K562 (cell line): ENCODE measurements around the gene PCID2. TPM values are rescaled to one million over a fixed set of nuclear protein-coding genes. Genes with fewer than 3 reads are reported as not detected.

Experiments
- AFF1 ChIP-seq, 2 experiments: fragments of 450-650 bp; IDR thresholded peaks; 2 replicates each; pipeline ENCODE4 v1.6.1; 2018; ENCODE audit warnings: mild to moderate bottlenecking in 2 of 2, low read depth in 1 of 2; ENCODE audit not compliant: partially characterized antibody in 2 of 2
- ARID1B ChIP-seq: fragments of 450-650 bp; IDR thresholded peaks from 2 replicates; pipeline ENCODE4 v1.6.1; 2016; ENCODE audit warnings: antibody characterized with exemption, mild to moderate bottlenecking, inconsistent platforms
- E2F6 ChIP-seq, 2 experiments: IDR thresholded peaks; 2 replicates each; pipeline ENCODE4 v1.6.1; 2011; ENCODE audit warnings: borderline replicate concordance in 1 of 2, control low read depth in 1 of 2, low read depth in 1 of 2, low read length in 1 of 2, mild to moderate bottlenecking in 1 of 2, mixed read lengths in 1 of 2, moderate library complexity in 1 of 2; ENCODE audit not compliant: insufficient read depth in 1 of 2, insufficient read length in 1 of 2, poor library complexity in 1 of 2, severe bottlenecking in 1 of 2; ENCODE audit errors: extremely low read depth in 1 of 2
- ESRRB ChIP-seq: fragments of 250-450 bp; sonication (Bioruptor Pico); IDR thresholded peaks from 2 replicates; pipeline ENCODE4 v1.5.0; 2020; ENCODE audit warnings: mild to moderate bottlenecking, moderate library complexity, borderline replicate concordance
- GABPB1 ChIP-seq: sonication (generic); formaldehyde crosslinking; IDR thresholded peaks from 2 replicates; pipeline ENCODE4 v1.8.0; 2022; ENCODE audit warnings: mild to moderate bottlenecking, missing genetic modification reagents
- GTF2A2 ChIP-seq: IDR thresholded peaks from 2 replicates; pipeline ENCODE4 v1.6.1; 2016; ENCODE audit warnings: mild to moderate bottlenecking, missing genetic modification characterization, missing compliant biosample characterization
- MEF2D ChIP-seq: conservative IDR thresholded peaks from 2 replicates; pipeline ENCODE4 v1.6.1; 2016; ENCODE audit warnings: low read depth, missing genetic modification characterization, missing compliant biosample characterization
- MIER1 ChIP-seq: fragments of 450-650 bp; IDR thresholded peaks from 2 replicates; pipeline ENCODE4 v1.6.1; 2016; ENCODE audit warnings: antibody characterized with exemption, mild to moderate bottlenecking, low read depth
- NFATC3 ChIP-seq: fragments of 450-650 bp; IDR thresholded peaks from 2 replicates; pipeline ENCODE4 v1.6.1; 2017; ENCODE audit warnings: mild to moderate bottlenecking
- PRPF4 ChIP-seq: fragments of 200-400 bp; formaldehyde crosslinking; IDR thresholded peaks from one replicate; pipeline ENCODE4 v1.6.1; 2017; ENCODE audit warnings: low read length, low read depth, mild to moderate bottlenecking; ENCODE audit not compliant: insufficient read depth, poor library complexity, severe bottlenecking
- RBFOX2 ChIP-seq: fragments of 200-400 bp; formaldehyde crosslinking; IDR thresholded peaks from 2 replicates; pipeline ENCODE4 v1.6.1; 2017; ENCODE audit warnings: low read depth, mild to moderate bottlenecking, low read length, moderate library complexity
- RBM14 ChIP-seq: fragments of 200-400 bp; formaldehyde crosslinking; IDR thresholded peaks from 2 replicates; pipeline ENCODE4 v1.6.1; 2018; ENCODE audit warnings: low read depth, mild to moderate bottlenecking, low read length, moderate library complexity, borderline replicate concordance; ENCODE audit not compliant: insufficient read depth
- YY1 ChIP-seq, 3 experiments: IDR thresholded peaks; 2 replicates each; pipeline ENCODE4 v1.6.1; 2011; ENCODE audit warnings: low read length in 2 of 3, mild to moderate bottlenecking in 2 of 3, moderate library complexity in 2 of 3, borderline replicate concordance in 1 of 3, control low read depth in 1 of 3, low read depth in 1 of 3; ENCODE audit not compliant: insufficient read depth in 3 of 3, insufficient replicate concordance in 2 of 3, control insufficient read depth in 1 of 3, insufficient read length in 1 of 3; ENCODE audit errors: extremely low read depth in 1 of 3
- ZHX1 ChIP-seq: fragments of 150-350 bp; conservative IDR thresholded peaks from 2 replicates; pipeline ENCODE4 v1.6.1; 2014; ENCODE audit warnings: low read length
- ZNF280B ChIP-seq: fragments of 250-450 bp; sonication (Bioruptor Pico); IDR thresholded peaks from 2 replicates; pipeline ENCODE4 v1.5.1; 2021; ENCODE audit warnings: mild to moderate bottlenecking
- ZNF3 ChIP-seq: fragments of 250-450 bp; sonication (Bioruptor Pico); IDR thresholded peaks from 2 replicates; pipeline ENCODE4 v1.5.0; 2021; ENCODE audit warnings: mild to moderate bottlenecking, moderate library complexity
- polyA plus RNA-seq, 8 experiments: library from polyadenylated mRNA; depleted of rRNA in 4 of 8; stranded (reverse) in 5 of 8; unstranded in 3 of 8; fragments of >200 nt; fragmentation: Nextera tagmentation in 2 of 8; fragmentation: Illumina TruSeq in 1 of 8; extraction: Ambion mirVana in 2 of 8; extraction: Trizol in 1 of 8; gene quantifications; 2 replicates each; pipeline versions ENCODE4 v1.2.1 to v1.2.3, GENCODE V29; 2011 to 2014; ENCODE audit warnings: inconsistent platforms in 1 of 8, missing spikeins in 1 of 8
- total RNA-seq, 7 experiments: library from RNA; depleted of rRNA in 6 of 7; stranded (reverse); fragments of >200 nt in 6 of 7; fragmentation: Illumina TruSeq in 2 of 7; extraction: Trizol in 2 of 7; gene quantifications; 2 replicates each; pipeline versions ENCODE4 v1.2.1 to v1.2.3, GENCODE V29; 2011 to 2021; ENCODE audit warnings: low replicate concordance in 1 of 7

PCID2 gene
- total and polyA plus RNA-seq, 9 of the 15 experiments (the other 6 are each of a cell fraction or from before 2014, with no cell fraction given): 39.6 to 117 (median 59.6) TPM

- TF ChIP-seq ZNF280B (no peak), ESRRB (CRISPR knock-in tag) (no peak), RBM14 (no peak), ARID1B (no peak), E2F6 (IDR thresholded peaks at IDR 0.05; ENCODE audit: borderline replicate concordance in 1 of 2, extremely low read depth in 1 of 2, insufficient read depth in 1 of 2, insufficient read length in 1 of 2, low read depth in 1 of 2, low read length in 1 of 2, poor library complexity in 1 of 2, severe bottlenecking in 1 of 2) (no peak), YY1 (IDR thresholded peaks at IDR 0.05; ENCODE audit: borderline replicate concordance in 1 of 3, control insufficient read depth in 1 of 3, extremely low read depth in 1 of 3, insufficient read depth in 3 of 3, insufficient read length in 1 of 3, insufficient replicate concordance in 2 of 3, low read depth in 1 of 3, low read length in 2 of 3) (peak in 1 of 3 experiments; percentile 23), GABPB1 (CRISPR knock-in tag) (no peak), ZNF3 (no peak), ZHX1 (no peak), RBFOX2 (no peak), MIER1 (no peak), GTF2A2 (tag) (no peak), PRPF4 (no peak), NFATC3 (no peak), MEF2D (tag) (peak; percentile 50; the same call in 1 of the 2 replicates), AFF1 (IDR thresholded peaks at IDR 0.05; ENCODE audit: low read depth in 1 of 2, partially characterized antibody in 2 of 2) (no peak)
These were observed 69.5 kb downstream of the PCID2 start (continued) for GRCh38 chr13:113138792-113139551.
